ENCODE results near the gene SRSF4. TPM values are rescaled to one million over a fixed set of nuclear protein-coding genes. Genes with fewer than 3 reads are reported as not detected.
"Not testable (repeated sequence)": the region's sequence is repeated elsewhere in the genome, so short reads cannot be mapped to it uniquely, and the experiment has no call there.

SRSF4 gene
- total RNA-seq, 1 donor = 30.2 TPM

- DNase-seq (ENCODE audit: low read depth in 2 of 3, low spot score in 2 of 3) = no peak
These were observed 15.3 kb downstream of the SRSF4 start for GRCh38 chr1:29166291-29166878.

GRCh38 chr1:29164588-29164987 is 17.1 kb downstream of the SRSF4 start:
- DNase-seq (ENCODE audit: low read depth in 2 of 3, low spot score in 2 of 3) = no peak

GRCh38 chr1:29162476-29163138 is 19.1 kb downstream of the SRSF4 start:
- DNase-seq (ENCODE audit: low read depth in 2 of 3, low spot score in 2 of 3) = no peak

- DNase-seq (ENCODE audit: low read depth in 2 of 3, low spot score in 2 of 3) = no peak
These were observed 19.7 kb downstream of the SRSF4 start for GRCh38 chr1:29162025-29162424.

- DNase-seq (ENCODE audit: low read depth in 2 of 3, low spot score in 2 of 3) = no peak
These were observed 21.9 kb downstream of the SRSF4 start for GRCh38 chr1:29159773-29160172.

- no peak for DNase-seq (ENCODE audit: low read depth in 2 of 3, low spot score in 2 of 3)
These were observed 24.5 kb downstream of the SRSF4 start for GRCh38 chr1:29157269-29157601.

GRCh38 chr1:29156543-29157268 is 25.0 kb downstream of the SRSF4 start:
- no peak for DNase-seq (ENCODE audit: low read depth in 2 of 3, low spot score in 2 of 3)

GRCh38 chr1:29152046-29152805 is 29.5 kb downstream of the SRSF4 start:
- DNase-seq (ENCODE audit: low read depth in 2 of 3, low spot score in 2 of 3) = no peak

GRCh38 chr1:29150346-29150745 is 31.4 kb downstream of the SRSF4 start:
- DNase-seq (ENCODE audit: low read depth in 2 of 3, low spot score in 2 of 3) = not testable (repeated sequence)

- DNase-seq (ENCODE audit: low read depth in 2 of 3, low spot score in 2 of 3) = no peak
These were observed 32.8 kb downstream of the SRSF4 start for GRCh38 chr1:29148656-29149491.

- DNase-seq (ENCODE audit: low read depth in 2 of 3, low spot score in 2 of 3) = no peak
These were observed 35.8 kb downstream of the SRSF4 start for GRCh38 chr1:29145739-29146437.

GRCh38 chr1:29144178-29144577 is 37.5 kb downstream of the SRSF4 start:
- DNase-seq (ENCODE audit: low read depth in 2 of 3, low spot score in 2 of 3) = no peak

GRCh38 chr1:29142714-29143113 is 39.0 kb downstream of the SRSF4 start:
- DNase-seq (ENCODE audit: low read depth in 2 of 3, low spot score in 2 of 3) = no peak

- DNase-seq (ENCODE audit: low read depth in 2 of 3, low spot score in 2 of 3) = no peak
These were observed 45.2 kb downstream of the SRSF4 start for GRCh38 chr1:29136391-29136915.

- no peak for DNase-seq (ENCODE audit: low read depth in 2 of 3, low spot score in 2 of 3)
These were observed 47.0 kb downstream of the SRSF4 start for GRCh38 chr1:29134695-29135028.

GRCh38 chr1:29133861-29134694 is 47.6 kb downstream of the SRSF4 start:
- DNase-seq (ENCODE audit: low read depth in 2 of 3, low spot score in 2 of 3) = no peak

- DNase-seq (ENCODE audit: low read depth in 2 of 3, low spot score in 2 of 3) = not testable (repeated sequence)
These were observed 50.6 kb downstream of the SRSF4 start for GRCh38 chr1:29131056-29131455.

GRCh38 chr1:29129916-29130315 is 51.8 kb downstream of the SRSF4 start:
- DNase-seq (ENCODE audit: low read depth in 2 of 3, low spot score in 2 of 3) = peak in 1 of 3 donors; percentile 49

- DNase-seq (ENCODE audit: low read depth in 2 of 3, low spot score in 2 of 3) = no peak
These were observed 53.0 kb downstream of the SRSF4 start for GRCh38 chr1:29128739-29129138.
